Skin epidermis (tissue), 12 donors: Measurements from ENCODE around the gene BRD7.

Source experiments
- H3K27ac ChIP-seq, 21 experiments: fragments of 200-600 bp; sonication (generic) in 11 of 21; one replicate each; pipeline ENCODE4 v1.5.0; 2020; ENCODE audit warnings: mild to moderate bottlenecking in 3 of 21, inconsistent platforms in 2 of 21, moderate library complexity in 2 of 21
- H3K4me3 ChIP-seq, 7 experiments: fragments of 200-600 bp; sonication (generic) in 2 of 7; one replicate each; pipeline ENCODE4 v1.5.0; 2020; ENCODE audit warnings: inconsistent platforms in 2 of 7, mild to moderate bottlenecking in 2 of 7, moderate library complexity in 1 of 7

The BRD7 gene

DNA sequence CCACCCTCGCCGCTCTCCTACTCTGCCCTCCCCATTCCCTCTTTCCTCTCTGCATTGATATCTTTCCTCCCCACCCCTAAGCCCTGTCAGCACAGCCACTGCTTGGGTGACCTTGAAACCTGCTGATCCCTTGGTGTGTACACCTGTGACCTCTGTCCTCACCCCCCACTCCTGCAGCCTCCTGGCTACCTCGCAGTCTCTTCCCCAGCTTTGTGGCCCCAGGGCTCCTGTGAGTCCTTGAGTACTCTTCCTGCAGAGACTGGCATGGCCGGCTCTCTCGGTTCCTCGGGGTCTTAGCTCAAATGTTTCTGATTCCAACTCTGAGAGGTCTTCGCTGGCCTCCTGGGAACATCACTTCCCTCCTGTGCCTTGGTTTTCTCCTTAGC is 70.7 kb downstream of the BRD7 start:
- Histone ChIP-seq H3K27ac (no peak overlapping the region), H3K4me3 (no peak overlapping the region)

DNA sequence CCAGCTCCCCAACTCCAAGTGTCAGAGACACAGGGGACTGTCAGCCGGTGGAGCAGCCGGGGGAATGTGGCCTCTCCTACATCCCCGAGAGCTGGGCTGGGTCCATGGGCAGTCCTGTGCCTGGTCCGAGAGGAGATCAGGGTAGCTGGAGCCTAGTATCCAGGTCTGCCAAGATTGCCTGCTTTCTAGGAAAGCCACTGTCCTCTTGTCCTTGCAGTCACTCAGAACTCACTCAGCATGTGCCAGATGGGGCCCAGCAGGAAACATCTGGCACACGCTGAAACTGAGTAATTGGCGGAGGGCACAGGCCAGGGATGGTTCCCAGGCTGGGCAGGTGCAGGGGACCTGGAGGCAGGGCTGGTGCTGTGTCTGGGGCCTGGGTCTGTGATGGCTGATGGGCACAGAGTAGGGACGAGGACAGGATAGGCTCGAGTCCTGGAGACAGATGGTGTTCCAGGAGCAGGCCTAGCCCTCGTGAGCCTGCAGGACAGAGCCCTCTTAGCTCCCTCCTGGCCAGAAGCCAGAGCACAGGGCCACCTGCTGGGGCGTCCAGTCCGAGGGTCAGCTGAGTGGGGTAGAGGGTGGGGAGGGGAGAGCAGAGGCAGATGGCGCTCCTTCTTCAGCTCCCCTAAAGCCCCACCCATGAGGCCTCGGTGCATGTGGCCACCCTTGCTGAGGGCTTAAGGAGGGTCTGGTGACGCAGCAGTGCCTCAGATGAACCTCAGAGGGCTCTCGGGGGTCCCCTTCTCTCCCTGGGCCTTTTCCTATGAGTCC is 71.3 kb downstream of the BRD7 start:
- H3K27ac ChIP-seq = no peak overlapping the region
- H3K4me3 ChIP-seq = no peak overlapping the region

DNA sequence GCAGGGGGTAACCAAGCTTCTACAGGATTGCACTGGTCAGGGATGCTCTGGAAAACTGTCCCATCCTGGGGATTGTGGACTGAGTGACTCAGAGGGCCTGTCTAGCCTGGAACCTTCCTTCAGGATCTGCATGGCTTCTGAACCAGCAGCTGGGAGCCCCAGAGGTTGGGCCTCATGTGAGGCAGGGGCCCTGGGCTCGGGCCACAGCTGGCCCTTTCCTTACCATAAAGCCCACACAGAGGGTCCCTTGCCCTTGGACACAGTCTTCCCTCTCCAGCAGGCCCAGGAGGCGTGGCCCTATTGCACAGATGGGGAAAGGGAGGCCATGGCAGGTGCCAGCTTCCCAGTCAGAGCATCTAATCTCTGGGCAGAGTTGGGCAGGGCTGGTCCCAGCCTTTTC is 72.0 kb downstream of the BRD7 start:
- no peak overlapping the region for H3K4me3 ChIP-seq
- H3K27ac ChIP-seq = no peak overlapping the region

DNA sequence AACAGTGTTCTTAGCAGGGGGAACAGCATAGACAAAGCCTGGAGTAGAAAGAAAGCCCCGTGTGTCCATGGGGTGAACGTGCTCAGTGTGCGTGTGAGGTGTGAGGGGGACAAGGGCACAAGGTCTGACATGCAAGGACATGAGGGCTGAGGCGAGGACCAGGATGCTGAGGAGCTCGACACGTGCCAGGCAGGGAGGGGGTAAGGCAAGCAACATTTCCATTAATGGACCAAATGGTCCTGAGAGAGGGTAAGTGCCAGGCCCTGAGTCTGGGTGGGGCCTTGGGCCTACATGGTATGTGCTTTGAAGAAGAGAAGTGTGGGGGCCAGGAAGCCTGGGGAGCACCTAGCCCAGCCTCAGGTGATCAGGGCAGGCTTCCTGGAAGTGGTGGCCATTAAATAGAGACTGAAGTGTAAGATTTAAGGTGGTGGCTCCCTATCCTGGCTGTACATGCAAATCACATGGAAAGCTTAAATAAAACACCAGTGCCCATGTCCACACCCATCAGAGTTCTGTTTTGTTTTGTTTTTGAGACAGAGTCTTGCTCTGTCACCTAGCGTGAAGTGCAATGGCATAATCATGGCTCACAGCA is 73.2 kb downstream of the BRD7 start:
- no peak overlapping the region for H3K4me3 ChIP-seq
- no peak overlapping the region for H3K27ac ChIP-seq

DNA sequence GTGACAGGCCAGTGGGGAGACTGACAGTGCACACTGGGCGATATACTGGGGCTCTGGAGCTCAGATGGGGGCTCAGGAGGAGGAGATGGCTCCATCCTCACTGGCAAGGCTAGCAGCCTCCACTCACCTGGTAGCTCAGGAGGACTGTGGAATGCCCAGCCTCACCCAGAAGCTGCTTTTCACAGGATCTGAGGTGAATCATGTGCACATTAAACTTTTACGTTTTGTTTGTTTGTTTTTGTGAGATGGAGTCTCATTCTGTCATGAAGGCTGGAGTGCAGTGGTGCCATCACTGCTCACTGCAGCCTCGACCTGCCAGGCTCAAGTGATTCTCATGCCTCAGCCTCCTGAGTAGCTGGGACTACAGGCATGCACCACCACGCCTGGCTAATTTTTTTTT is 73.8 kb downstream of the BRD7 start:
- no peak overlapping the region for H3K4me3 ChIP-seq
- no peak overlapping the region for H3K27ac ChIP-seq

DNA sequence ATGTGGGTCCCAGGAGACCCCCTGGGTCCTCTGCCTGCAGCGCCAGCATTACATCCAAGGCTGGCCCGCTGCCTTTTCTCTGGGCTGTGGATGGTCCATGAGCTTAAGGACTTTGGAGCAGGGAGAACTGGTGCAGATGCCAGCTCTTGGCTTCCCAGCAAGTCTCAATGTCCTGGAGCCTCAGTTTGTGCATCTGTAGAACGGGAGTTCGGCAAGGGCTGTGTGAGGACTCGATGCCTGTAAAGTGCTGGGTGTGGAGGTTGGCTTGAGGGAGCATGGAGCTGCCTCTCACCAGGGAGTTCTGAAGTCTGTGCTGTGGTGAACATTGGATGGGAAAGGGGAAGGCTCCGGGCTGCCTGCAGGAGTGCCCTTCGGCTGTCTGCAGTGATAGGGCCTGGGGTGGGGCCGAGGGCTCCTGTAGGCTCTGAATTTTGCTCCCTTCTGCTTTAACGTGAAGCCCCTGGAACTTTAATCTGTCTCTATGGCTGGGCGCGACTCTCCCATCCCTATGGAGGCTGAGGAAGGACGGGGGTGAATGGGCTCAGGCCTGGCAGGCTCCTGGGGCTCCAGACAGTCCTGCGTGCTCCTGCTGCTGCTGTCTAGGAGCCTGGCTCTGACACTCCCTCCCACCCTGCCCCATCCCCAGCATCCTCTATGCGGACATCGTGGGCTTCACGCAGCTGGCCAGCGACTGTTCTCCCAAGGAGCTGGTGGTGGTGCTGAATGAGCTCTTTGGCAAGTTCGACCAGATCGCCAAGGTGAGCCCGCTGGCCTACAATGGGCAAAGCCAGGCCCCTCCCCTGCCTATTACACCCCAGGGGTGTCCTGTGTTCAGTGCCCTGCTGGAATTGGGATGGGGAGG is 74.6 kb downstream of the BRD7 start:
- no peak overlapping the region for H3K27ac ChIP-seq
- no peak overlapping the region for H3K4me3 ChIP-seq

DNA sequence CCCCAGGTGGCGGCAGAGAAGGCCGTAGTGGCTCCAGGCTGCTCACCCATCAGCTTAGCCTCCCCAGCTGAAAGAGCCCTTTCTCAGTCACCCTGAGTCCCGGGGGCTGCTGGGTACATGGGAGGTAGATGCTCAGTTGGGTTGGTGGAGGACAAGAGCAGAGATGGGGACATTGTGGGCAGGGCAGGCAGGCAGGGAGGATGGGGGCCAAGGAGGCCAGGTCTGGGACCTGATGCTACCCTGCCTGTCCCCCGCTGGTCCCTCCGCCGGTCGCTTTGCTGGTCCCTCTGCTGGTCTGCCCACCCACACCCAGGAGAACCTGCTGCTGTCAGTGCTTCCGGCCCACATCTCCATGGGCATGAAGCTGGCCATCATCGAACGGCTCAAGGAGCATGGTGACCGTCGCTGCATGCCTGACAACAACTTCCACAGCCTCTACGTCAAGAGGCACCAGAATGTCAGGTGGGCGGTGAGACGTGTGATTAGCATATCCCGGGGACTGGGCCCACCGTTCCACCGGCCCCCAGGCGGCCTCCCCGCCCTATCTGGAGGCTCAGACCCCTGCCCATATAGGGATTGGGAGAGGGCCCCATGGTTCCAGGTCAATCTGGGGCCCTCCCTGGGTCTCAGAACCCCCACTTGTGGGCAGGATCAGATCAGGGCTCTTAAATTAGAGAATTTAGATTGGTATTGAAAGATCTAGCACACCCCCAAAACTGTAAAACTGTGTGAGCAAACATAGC is 75.6 kb downstream of the BRD7 start:
- no peak overlapping the region for H3K4me3 ChIP-seq
- no peak overlapping the region for H3K27ac ChIP-seq

DNA sequence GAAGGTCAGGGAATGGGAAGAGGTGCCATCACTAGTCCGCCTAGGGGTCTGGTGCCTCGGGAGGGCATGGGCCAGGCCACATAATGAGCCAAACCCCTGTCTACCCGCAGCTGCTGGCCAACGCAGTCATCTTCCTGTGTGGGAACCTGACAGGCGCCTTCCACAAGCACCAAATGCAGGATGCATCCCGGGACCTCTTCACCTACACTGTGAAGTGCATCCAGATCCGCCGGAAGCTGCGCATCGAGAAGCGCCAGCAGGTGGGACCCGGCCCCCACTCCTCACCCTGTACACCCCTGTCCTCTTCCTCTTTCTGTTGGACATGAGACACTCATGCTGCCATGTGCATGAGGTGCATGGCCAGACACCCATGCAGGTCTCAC is 76.2 kb downstream of the BRD7 start:
- Histone ChIP-seq H3K27ac (no peak overlapping the region), H3K4me3 (no peak overlapping the region)

DNA sequence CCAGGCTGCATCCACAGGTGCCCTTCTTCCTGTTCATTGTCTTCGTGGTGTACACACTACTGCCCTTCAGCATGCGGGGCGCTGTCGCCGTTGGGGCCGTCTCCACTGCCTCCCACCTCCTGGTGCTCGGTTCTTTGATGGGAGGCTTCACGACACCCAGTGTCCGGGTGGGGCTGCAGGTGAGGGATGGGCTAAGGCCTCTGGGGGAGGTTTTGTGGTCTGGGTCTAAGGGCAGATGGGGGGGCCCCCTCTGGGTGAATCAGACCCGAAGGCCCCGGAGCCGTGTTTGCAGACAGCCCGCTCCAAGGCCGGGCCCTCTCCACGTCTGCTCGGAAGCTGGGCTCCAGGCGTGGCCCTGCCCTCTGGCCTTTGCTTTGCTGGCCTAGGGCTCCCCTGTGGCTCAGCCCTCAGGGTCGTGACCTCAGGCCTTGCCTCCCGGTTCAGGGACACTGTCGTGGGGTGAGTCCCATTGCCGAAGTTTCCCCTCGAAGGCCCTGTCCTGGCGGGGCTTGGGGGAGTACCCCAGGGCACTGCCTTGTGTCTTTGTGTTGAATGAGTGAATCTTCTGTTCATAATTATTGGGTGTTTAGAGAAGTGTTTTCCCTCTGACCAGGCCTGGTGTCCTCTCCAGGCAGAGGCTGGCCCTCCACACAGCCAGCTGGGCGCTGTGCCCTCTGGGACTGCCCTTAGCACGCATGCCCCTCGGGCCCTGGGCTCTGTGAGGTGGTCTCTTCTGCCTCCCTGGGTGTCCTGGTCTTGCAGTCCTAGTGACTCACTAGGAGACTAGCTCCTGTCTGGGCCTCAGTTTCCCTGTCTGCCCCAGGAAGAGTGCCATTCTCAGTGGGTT is 76.8 kb downstream of the BRD7 start:
- Histone ChIP-seq H3K4me3 (no peak overlapping the region), H3K27ac (no peak overlapping the region)

DNA sequence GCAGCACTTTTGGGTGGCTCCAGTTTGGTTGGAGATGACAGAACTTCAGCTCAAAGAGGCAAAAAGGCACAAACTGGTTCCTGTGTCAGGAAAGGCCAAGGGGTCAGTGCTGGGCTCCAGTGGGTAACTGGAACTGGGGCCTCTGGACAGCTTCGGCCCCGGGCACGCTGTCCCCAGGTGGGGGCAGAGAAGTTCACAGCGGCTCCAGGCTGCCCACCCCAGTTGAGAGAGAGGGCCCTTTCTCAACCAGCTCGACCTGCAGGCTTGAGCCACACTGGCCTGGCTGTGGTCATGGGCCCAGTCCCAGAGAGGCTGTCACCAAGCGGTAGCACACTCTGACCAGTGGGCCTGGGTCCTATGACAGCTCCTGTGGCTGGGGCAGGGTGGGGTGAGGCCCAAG is 77.9 kb downstream of the BRD7 start:
- Histone ChIP-seq H3K27ac (peak overlapping the region in 1 of 21 experiments; percentile 21), H3K4me3 (no peak overlapping the region)

DNA sequence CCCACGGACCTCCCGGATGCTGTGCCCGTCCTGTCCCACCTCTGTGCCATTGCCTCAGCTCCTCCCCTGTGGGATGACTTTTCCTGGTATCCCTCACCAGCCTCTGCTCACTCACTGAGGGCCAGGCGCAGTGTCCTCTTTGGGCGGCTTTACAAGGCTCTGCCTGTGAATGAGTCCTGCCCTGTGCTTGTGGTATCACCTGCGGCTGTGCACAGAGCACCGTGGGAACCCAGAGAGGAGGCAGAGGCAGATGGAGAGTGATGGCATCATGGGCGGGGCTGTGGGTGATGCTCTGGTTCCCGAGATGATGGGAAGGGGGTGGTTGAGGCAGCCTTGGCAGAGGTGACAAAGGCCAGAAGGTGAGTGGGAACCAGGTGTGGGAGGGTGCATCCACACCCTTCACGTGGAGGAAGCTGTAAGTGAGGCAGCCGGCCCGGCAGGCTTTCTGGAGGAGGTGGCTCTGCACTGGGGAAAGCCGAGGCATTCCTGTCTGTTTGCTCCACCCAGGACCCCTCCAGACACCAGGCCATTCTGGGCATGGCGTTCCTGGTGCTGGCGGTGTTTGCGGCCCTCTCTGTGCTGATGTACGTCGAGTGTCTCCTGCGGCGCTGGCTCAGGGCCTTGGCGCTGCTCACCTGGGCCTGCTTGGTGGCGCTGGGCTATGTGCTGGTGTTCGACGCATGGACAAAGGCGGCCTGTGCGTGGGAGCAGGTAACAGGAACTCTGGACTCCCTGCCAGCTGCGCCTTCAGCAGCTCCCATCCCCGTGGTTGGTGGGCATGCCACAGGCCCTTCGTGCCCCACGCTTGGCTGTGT is 78.6 kb downstream of the BRD7 start:
- Histone ChIP-seq H3K27ac (peak overlapping the region in 1 of 21 experiments; percentile 21), H3K4me3 (no peak overlapping the region)

DNA sequence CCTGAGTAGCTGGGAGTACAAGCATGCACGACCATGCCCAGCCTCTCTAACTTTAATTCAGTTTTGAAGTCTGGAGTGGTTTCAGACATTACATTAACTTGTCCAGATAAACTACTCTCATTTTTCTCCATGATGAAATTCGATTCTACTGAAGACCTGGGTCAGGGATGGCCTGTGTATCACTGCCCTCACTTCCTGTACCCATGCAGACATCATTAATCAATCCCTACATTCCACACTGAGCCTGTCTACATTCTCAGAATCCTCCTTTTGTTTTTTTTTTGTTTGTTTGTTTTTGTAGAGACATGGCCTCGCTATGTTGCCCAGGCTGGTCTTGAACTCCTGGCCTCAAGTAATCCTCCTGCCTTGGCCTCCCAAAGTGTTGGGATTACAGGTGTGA is 79.9 kb downstream of the BRD7 start:
- H3K27ac ChIP-seq = no peak overlapping the region
- H3K4me3 ChIP-seq = no peak overlapping the region

DNA sequence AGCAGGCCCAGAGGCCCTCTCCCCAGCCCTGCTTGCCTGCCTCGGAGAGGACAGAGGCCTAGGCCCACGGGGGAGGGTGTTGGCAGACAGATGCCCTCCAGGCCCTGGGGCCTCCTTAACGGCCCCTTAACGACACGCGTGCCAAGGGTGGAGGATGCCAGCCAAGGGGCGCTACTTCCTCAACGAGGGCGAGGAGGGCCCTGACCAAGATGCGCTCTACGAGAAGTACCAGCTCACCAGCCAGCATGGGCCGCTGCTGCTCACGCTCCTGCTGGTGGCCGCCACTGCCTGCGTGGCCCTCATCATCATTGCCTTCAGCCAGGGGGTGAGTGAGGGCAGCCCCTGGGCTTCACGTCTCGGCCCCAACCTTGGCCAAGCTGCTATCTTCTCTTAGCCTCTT is 80.8 kb downstream of the BRD7 start:
- H3K4me3 ChIP-seq = no peak overlapping the region
- H3K27ac ChIP-seq = no peak overlapping the region

DNA sequence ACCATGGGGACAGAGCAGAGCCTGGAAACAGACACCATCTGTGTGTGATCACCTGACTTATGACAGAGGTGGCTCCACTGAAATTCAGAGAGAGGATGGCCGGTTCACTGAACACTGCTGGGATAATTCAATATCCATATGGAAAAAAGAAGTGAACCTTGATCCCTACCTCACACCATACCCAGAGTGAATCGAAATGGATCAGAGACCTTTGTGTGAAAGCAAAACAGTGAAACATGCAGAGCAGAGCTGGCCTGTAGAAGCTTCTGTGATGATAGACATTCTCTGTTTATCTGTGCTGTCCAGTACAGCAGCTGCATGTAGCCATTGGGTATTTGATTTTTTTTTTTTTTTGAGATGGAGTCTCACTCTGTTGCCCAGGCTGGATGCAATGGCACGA is 82.1 kb downstream of the BRD7 start:
- Histone ChIP-seq H3K27ac (no peak overlapping the region), H3K4me3 (no peak overlapping the region)

DNA sequence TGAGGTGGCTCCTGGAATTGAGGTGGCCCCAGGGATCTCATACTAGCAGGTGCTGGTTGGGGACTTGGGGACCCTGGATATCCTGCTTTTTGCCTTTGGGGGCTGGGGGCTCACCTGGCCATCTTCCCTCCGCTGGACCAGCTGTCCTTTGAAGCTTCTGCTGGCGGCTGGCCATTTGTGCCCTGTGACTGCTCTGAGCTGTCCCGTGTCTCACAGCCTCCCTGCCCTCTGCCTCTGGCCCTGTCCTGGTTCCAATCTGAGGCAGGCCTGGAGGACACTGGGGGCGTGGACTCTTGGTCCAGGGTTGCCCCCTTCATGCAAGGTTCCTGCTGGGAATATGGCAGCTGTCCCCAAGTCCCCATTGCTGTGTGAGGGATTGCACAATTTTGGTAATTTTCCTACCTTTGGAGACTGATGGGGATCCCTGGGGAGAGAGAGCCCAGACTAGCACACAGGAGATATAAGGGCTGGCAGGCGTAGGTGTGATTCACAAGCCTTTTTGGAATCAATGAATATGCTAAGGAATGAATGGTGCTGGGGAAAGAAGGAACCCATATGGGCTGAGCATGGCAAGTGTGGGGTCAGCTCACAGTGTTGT is 83.3 kb downstream of the BRD7 start:
- peak overlapping the region in 2 of 21 experiments; percentile 2 to 24 for H3K27ac ChIP-seq
- H3K4me3 ChIP-seq = no peak overlapping the region

DNA sequence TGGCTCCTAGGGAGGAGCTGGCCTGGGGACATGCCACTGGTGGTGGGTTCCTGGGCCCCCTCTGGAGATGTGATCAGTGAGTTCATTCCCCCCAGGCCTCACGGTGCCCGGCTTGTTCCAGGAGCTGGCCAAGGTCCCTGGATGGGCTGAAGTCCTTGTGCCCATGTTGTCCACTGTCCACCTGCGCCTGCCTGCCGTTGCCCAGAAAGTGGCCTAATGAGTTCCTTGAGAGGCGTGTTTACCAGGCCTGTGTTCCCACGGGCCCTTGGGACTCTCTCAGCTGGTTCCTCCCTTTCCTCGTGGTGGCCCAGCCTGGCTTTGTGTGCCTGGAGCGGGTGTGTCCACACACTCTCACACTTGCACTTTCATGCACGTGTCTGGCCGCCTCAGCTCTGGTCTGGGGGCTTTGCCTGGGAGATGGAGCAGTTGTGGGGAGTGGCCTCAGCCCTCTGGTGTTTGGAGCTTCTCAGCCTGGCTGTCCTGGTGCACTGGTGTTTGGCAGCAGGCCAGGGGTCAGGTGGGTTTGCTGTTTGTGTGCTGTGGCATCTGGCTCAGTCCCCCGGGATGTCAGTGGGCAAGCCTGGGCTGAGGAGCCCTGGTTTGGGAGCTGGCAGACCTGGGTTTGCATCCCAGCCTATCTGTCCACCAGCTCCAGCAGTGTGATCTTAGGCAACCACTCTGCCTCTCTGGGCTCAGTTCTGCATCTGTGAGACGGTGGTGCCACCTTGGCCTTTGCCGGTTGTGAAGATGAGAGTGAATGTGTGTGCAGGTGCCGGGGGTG is 84.5 kb downstream of the BRD7 start:
- Histone ChIP-seq H3K27ac (peak overlapping the region in 12 of 21 experiments; percentile 20 to 99 (median 50)), H3K4me3 (no peak overlapping the region)

DNA sequence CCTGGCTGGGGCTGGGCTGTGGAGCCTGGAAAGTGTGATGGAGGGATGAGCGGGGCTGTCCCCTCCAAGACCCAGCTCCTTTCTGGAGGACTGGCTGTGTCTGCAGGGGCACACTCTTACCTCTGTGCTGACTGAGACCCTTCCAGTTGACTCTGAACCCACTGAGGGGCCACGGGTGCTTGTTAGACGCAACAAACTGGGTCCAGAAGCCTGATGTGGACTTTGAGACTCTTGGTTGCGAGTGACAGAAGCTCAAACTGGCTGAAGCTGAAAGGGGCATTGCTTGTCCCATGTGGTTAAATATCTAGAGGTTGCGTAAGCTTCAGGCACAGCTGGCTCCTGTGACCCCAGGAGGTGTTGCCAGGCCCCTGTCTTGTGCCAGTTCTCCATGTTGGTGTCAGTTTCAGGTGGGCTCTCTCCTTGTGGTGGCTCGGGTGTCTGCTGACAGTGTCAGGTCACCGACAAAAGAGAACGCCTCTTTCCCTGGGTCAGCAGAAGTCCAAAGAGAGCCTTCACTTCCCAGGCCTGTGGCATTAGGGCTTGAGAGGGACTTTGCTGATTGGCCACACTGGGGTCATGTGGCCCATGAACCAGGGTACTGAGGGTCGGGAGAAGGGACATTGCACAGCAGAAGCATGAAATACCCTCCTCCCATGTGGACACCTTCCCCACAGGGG is 85.7 kb downstream of the BRD7 start:
- H3K4me3 ChIP-seq = no peak overlapping the region
- peak overlapping the region in 17 of 21 experiments; percentile 24 to 99 (median 75) for H3K27ac ChIP-seq
